Loucy (cell line): ENCODE results near the gene PRKN.

Experiments used
- H2AFZ ChIP-seq: fragments of 200-600 bp; sonication (generic); 2 replicates; pipeline ENCODE4 v1.6.0; 2016; ENCODE audit warnings: antibody characterized with exemption, mild to moderate bottlenecking, low read length, moderate library complexity
- H3F3A ChIP-seq: fragments of 200-600 bp; 2 replicates; pipeline ENCODE4 v1.6.0; 2016; ENCODE audit warnings: antibody characterized with exemption, low read depth, mild to moderate bottlenecking
- H3K27me3 ChIP-seq: fragments of 200-600 bp; sonication (generic); 2 replicates; pipeline ENCODE4 v1.6.1; 2014; ENCODE audit warnings: low read length, mild to moderate bottlenecking; ENCODE audit not compliant: insufficient read depth, poor library complexity, severe bottlenecking
- H3K36me3 ChIP-seq: fragments of 200-600 bp; sonication (generic); 2 replicates; pipeline ENCODE4 v1.6.1; 2016; ENCODE audit warnings: low read length; ENCODE audit not compliant: insufficient read depth
- H3K4me1 ChIP-seq: fragments of 200-600 bp; sonication (generic); 2 replicates; pipeline ENCODE4 v1.5.1; 2014; ENCODE audit warnings: low read length, mild to moderate bottlenecking; ENCODE audit not compliant: insufficient read depth, poor library complexity, severe bottlenecking
- H3K4me2 ChIP-seq: fragments of 200-600 bp; sonication (generic); 2 replicates; pipeline ENCODE4 v1.6.0; 2014; ENCODE audit warnings: antibody characterized with exemption, low read length, low read depth, mild to moderate bottlenecking; ENCODE audit not compliant: poor library complexity, severe bottlenecking
- H3K4me3 ChIP-seq: fragments of 200-600 bp; sonication (generic); 2 replicates; pipeline ENCODE4 v1.5.1; 2014; ENCODE audit warnings: low read length, mild to moderate bottlenecking, mixed read lengths; ENCODE audit not compliant: poor library complexity, severe bottlenecking
- H3K79me2 ChIP-seq: fragments of 200-600 bp; sonication (generic); 2 replicates; pipeline ENCODE4 v1.6.1; 2014; ENCODE audit warnings: low read length; ENCODE audit not compliant: insufficient read depth
- H3K9ac ChIP-seq: fragments of 200-600 bp; sonication (generic); 2 replicates; pipeline ENCODE4 v1.6.0; 2014; ENCODE audit warnings: mild to moderate bottlenecking, low read depth, low read length, moderate library complexity; ENCODE audit not compliant: poor library complexity, severe bottlenecking
- H3K9me2 ChIP-seq: fragments of 200-600 bp; sonication (generic); replicated peaks from 2 replicates; pipeline ENCODE4 v1.6.1; 2016; ENCODE audit warnings: low read depth, low read length, mixed read lengths
- H3K9me3 ChIP-seq: fragments of 200-600 bp; sonication (generic); 2 replicates; pipeline ENCODE4 v1.6.1; 2014; ENCODE audit warnings: mild to moderate bottlenecking, antibody characterized with exemption, low read length, low read depth; ENCODE audit not compliant: insufficient read depth
- H4K20me1 ChIP-seq: fragments of 200-600 bp; sonication (generic); 2 replicates; pipeline ENCODE4 v1.6.0; 2014; ENCODE audit warnings: antibody characterized with exemption, low read length, mild to moderate bottlenecking; ENCODE audit not compliant: insufficient read depth, poor library complexity, severe bottlenecking
- EZH2phosphoT487 ChIP-seq: fragments of 200-600 bp; IDR thresholded peaks from 2 replicates; pipeline ENCODE4 v1.6.1; 2018; ENCODE audit warnings: antibody characterized with exemption, mild to moderate bottlenecking, moderate library complexity, borderline replicate concordance
- TF ChIP-seq, protein P1 (sequence below): fragments of 200-600 bp; sonication (generic); conservative IDR thresholded peaks from 2 replicates; pipeline ENCODE4 v1.5.1; 2014; ENCODE audit warnings: mild to moderate bottlenecking, antibody characterized with exemption, low read length

Gene PRKN

DNA sequence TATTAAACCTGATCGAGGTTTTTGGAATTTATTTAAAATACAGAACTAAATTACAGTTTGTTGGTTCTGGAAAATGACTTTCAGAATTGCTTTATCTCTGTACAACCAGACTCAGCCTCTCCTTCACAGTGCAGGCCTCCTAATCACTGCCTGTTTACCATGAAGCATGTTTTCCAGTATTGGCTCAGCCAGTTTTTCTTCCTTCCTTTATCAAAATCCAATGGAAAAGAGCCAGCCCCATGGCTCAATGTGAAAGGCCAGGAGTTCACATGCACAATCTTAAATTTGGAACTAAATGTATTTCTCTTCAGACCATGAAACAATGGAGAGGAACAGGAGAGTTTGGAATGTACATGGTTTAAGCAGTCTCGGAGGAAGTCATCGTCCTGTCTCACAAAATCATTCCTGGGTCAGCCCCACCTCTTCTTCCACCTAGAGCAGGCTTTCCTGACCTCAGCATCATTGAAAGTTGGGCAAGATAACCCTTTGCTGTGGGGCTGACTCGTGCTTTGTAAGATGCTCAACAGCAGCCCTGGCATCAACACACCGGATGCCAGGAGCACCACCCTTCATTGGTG is 772.8 kb downstream of the PRKN start:
- Histone ChIP-seq H3K4me3 (no peak overlapping the region), H3K9me2 (no peaks in the 10 kb centered on the region), H3K79me2 (no peaks in the 10 kb centered on the region), H3K36me3 (no peaks in the 10 kb centered on the region), H3K4me2 (no peak overlapping the region), H2AFZ (no peak overlapping the region), H3K4me1 (no peaks in the 10 kb centered on the region), H3K9me3 (no peaks in the 10 kb centered on the region; the same call in 1 of the 2 replicates), H3K9ac (no peak overlapping the region), H3F3A (no peaks in the 10 kb centered on the region), H3K27me3 (no peaks in the 10 kb centered on the region), H4K20me1 (no peaks in the 10 kb centered on the region)
- TF ChIP-seq, protein P1, sequence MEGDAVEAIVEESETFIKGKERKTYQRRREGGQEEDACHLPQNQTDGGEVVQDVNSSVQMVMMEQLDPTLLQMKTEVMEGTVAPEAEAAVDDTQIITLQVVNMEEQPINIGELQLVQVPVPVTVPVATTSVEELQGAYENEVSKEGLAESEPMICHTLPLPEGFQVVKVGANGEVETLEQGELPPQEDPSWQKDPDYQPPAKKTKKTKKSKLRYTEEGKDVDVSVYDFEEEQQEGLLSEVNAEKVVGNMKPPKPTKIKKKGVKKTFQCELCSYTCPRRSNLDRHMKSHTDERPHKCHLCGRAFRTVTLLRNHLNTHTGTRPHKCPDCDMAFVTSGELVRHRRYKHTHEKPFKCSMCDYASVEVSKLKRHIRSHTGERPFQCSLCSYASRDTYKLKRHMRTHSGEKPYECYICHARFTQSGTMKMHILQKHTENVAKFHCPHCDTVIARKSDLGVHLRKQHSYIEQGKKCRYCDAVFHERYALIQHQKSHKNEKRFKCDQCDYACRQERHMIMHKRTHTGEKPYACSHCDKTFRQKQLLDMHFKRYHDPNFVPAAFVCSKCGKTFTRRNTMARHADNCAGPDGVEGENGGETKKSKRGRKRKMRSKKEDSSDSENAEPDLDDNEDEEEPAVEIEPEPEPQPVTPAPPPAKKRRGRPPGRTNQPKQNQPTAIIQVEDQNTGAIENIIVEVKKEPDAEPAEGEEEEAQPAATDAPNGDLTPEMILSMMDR: no peak
- no peak for TF ChIP-seq EZH2phosphoT487

DNA sequence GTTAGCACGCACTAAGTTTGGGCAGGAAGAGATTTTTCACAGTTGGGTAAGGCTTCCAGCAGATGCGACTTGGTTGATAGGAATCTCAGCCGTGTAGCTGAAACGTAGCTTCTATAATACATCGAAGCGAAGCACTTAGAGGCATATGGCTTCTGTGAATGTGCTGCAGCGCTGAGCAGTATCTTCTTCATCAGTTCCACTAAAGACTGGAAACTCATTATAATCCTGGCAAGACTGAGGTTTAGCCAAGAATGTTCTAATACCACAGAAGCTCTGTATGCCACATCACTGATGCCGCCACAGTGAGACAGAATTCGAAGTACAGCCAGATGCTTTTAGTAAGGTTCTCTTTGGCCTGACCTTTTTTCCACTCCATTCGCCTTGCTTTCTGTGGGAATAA is 773.5 kb downstream of the PRKN start:
- no peak overlapping the region for H3K4me3 ChIP-seq
- no peaks in the 10 kb centered on the region for H3K36me3 ChIP-seq
- TF ChIP-seq, protein P1: no peak
- no peak for TF ChIP-seq EZH2phosphoT487
- H3K9me3 ChIP-seq: no peaks in the 10 kb centered on the region; the same call in 1 of the 2 replicates
- H4K20me1 ChIP-seq: no peaks in the 10 kb centered on the region
- H2AFZ ChIP-seq: no peak overlapping the region
- no peaks in the 10 kb centered on the region for H3K27me3 ChIP-seq
- no peaks in the 10 kb centered on the region for H3K4me1 ChIP-seq
- no peak overlapping the region for H3K9ac ChIP-seq
- no peak overlapping the region for H3K4me2 ChIP-seq
- H3K79me2 ChIP-seq: no peaks in the 10 kb centered on the region
- H3K9me2 ChIP-seq: no peaks in the 10 kb centered on the region
- no peaks in the 10 kb centered on the region for H3F3A ChIP-seq

- Histone ChIP-seq H3K4me2 (no peak overlapping the region), H2AFZ (no peak overlapping the region), H3K9me3 (0 out of 2 replicates have a peak, but pooled peaks cover 2% of the 10 kb centered on the region), H3F3A (no peaks in the 10 kb centered on the region), H3K79me2 (no peaks in the 10 kb centered on the region), H3K9ac (no peak overlapping the region), H3K36me3 (no peaks in the 10 kb centered on the region), H3K9me2 (no peaks in the 10 kb centered on the region), H4K20me1 (no peaks in the 10 kb centered on the region), H3K27me3 (no peaks in the 10 kb centered on the region), H3K4me3 (no peak overlapping the region), H3K4me1 (no peaks in the 10 kb centered on the region)
- TF ChIP-seq, protein P1: no peak
- TF ChIP-seq EZH2phosphoT487: no peak
Measured at GRCh38 chr6:161951126-161951525, 776.4 kb downstream of the PRKN start.
